Activated T-helper 17 cell treated with anti-CD3 and anti-CD28 coated beads, Interleukin-2, amount 50 U/mL, for 72 hours (primary cell): Measurements from ENCODE around the gene METTL1. TPM values are rescaled to one million over a fixed set of nuclear protein-coding genes. Genes with fewer than 3 reads are reported as not detected.

ENCODE experiments used
- total RNA-seq, 2 donors: library from RNA; stranded (reverse); gene quantifications; one replicate each; pipeline ENCODE4 v1.2.3, GENCODE V29; 2022

METTL1 gene
- total RNA-seq, 2 donors from 2014 or later: 19.0 to 39.5 TPM

Other genes starting within 250 kb of the METTL1 start
- 10 to 100 TPM; 78.8 to 83.1 TPM for gene MBD6, start 249.3 kb downstream of the METTL1 start, total RNA-seq
- 10 to 100 TPM; 78.5 to 96.4 TPM for gene DCTN2, start 224.9 kb downstream of the METTL1 start, total RNA-seq
- 1 to 10 TPM; 2.0 to 3.0 TPM for gene KIF5A, start 222.1 kb downstream of the METTL1 start, total RNA-seq
- gene PIP4K2C, start 180.9 kb downstream of the METTL1 start, total RNA-seq: 10 to 100 TPM; 16.0 to 23.0 TPM
- 10 to 100 TPM; 16.7 to 19.5 TPM for gene DTX3, start 167.3 kb downstream of the METTL1 start, total RNA-seq
- 1 to 10 TPM; 1.5 to 1.6 TPM for gene ARHGEF25, start 160.7 kb downstream of the METTL1 start, total RNA-seq
- gene B4GALNT1, start 138.9 kb downstream of the METTL1 start, total RNA-seq: 1 to 10 TPM; 1.5 to 3.7 TPM
- 100 to 1,000 TPM; 107 to 114 TPM for gene OS9, start 78.0 kb downstream of the METTL1 start, total RNA-seq
- gene AGAP2, start 33.4 kb downstream of the METTL1 start, total RNA-seq: 10 to 100 TPM; 34.9 to 52.0 TPM
- 10 to 100 TPM; 10.7 to 18.7 TPM for gene TSPAN31, start 27.1 kb downstream of the METTL1 start, total RNA-seq
- gene CDK4, start 19.8 kb downstream of the METTL1 start, total RNA-seq: 100 to 1,000 TPM; 132 to 242 TPM
- gene MARCHF9, start 17.0 kb downstream of the METTL1 start, total RNA-seq: 10 to 100 TPM; 22.5 to 26.9 TPM
- 10 to 100 TPM; 14.4 to 14.7 TPM for gene CYP27B1, start 5.0 kb downstream of the METTL1 start, total RNA-seq
- gene EEF1AKMT3, start 509 bp upstream of the METTL1 start, total RNA-seq: 10 to 100 TPM in 1 of 2 donors, 1 to 10 TPM in 1; 5.4 to 11.5 TPM
- gene TSFM, start 10.7 kb upstream of the METTL1 start, total RNA-seq: 10 to 100 TPM; 30.7 to 63.8 TPM
- gene AVIL, start 46.6 kb upstream of the METTL1 start, total RNA-seq: 1 to 10 TPM; 1.9 to 2.7 TPM
- 100 to 1,000 TPM in 1 of 2 donors, 10 to 100 TPM in 1; 68.5 to 113 TPM for gene CTDSP2, start 74.6 kb upstream of the METTL1 start, total RNA-seq
- 10 to 100 TPM; 13.5 to 19.4 TPM for gene ATP23, start 169.5 kb upstream of the METTL1 start, total RNA-seq